GM23248 (cell line): Measurements from ENCODE around the gene FITM1. TPM values are rescaled to one million over a fixed set of nuclear protein-coding genes. Genes with fewer than 3 reads are reported as not detected.
A peak's percentile ranks its signal among the peaks of the same experiment; 100 is the strongest.

Source experiments
- DNase-seq: peaks from one replicate; pipeline ENCODE4 v3.0.0-alpha.2; 2015
- H2AFZ ChIP-seq: fragments of 200-600 bp; sonication (generic); 2 replicates; pipeline ENCODE4 v1.6.1; 2016; ENCODE audit warnings: antibody characterized with exemption
- H3F3A ChIP-seq: fragments of 200-600 bp; sonication (generic); 2 replicates; pipeline ENCODE4 v1.6.1; 2016; ENCODE audit warnings: mild to moderate bottlenecking, antibody characterized with exemption, mixed run types; ENCODE audit not compliant: insufficient read depth
- H3K27ac ChIP-seq: fragments of 200-600 bp; sonication (generic); 2 replicates; pipeline ENCODE4 v1.5.1; 2016; ENCODE audit warnings: mild to moderate bottlenecking
- H3K27me3 ChIP-seq: fragments of 200-600 bp; sonication (generic); replicated peaks from 2 replicates; pipeline ENCODE4 v1.6.1; 2016; ENCODE audit warnings: mild to moderate bottlenecking; ENCODE audit not compliant: insufficient read depth
- H3K36me3 ChIP-seq: fragments of 200-600 bp; sonication (generic); 2 replicates; pipeline ENCODE4 v1.6.1; 2016; ENCODE audit warnings: low read depth, mild to moderate bottlenecking
- H3K4me1 ChIP-seq: fragments of 200-600 bp; sonication (generic); 2 replicates; pipeline ENCODE4 v1.6.1; 2016; ENCODE audit warnings: mild to moderate bottlenecking; ENCODE audit not compliant: insufficient read depth
- H3K4me2 ChIP-seq: fragments of 200-600 bp; sonication (generic); one replicate; pipeline ENCODE4 v1.6.1; 2016; ENCODE audit warnings: mild to moderate bottlenecking; ENCODE audit not compliant: unreplicated experiment
- H3K4me3 ChIP-seq: fragments of 200-600 bp; sonication (generic); 2 replicates; pipeline ENCODE4 v1.5.1; 2016; ENCODE audit warnings: mild to moderate bottlenecking
- H3K79me2 ChIP-seq: fragments of 200-600 bp; sonication (generic); 2 replicates; pipeline ENCODE4 v1.6.1; 2016; ENCODE audit warnings: mild to moderate bottlenecking; ENCODE audit not compliant: insufficient read depth
- H3K9ac ChIP-seq: fragments of 200-600 bp; sonication (generic); 2 replicates; pipeline ENCODE4 v1.6.1; 2016; ENCODE audit warnings: mild to moderate bottlenecking
- H3K9me2 ChIP-seq: fragments of 200-600 bp; sonication (generic); 2 replicates; pipeline ENCODE4 v1.6.1; 2016; ENCODE audit warnings: mixed run types, mild to moderate bottlenecking, moderate library complexity; ENCODE audit not compliant: insufficient read depth
- H3K9me3 ChIP-seq: fragments of 200-600 bp; sonication (generic); one replicate; pipeline ENCODE4 v1.6.1; 2017; ENCODE audit warnings: low read depth
- H4K20me1 ChIP-seq: fragments of 200-600 bp; sonication (generic); 2 replicates; pipeline ENCODE4 v1.6.0; 2016; ENCODE audit not compliant: insufficient read depth
- EZH2 ChIP-seq: fragments of 200-600 bp; sonication (generic); IDR thresholded peaks from 2 replicates; pipeline ENCODE4 v1.6.1; 2018; ENCODE audit warnings: antibody characterized with exemption, mild to moderate bottlenecking; ENCODE audit not compliant: insufficient read depth, poor library complexity, severe bottlenecking
- EZH2phosphoT487 ChIP-seq: fragments of 200-600 bp; sonication (generic); IDR thresholded peaks from 2 replicates; pipeline ENCODE4 v1.6.1; 2018; ENCODE audit warnings: antibody characterized with exemption, moderate library complexity, mild to moderate bottlenecking, low read depth; ENCODE audit not compliant: insufficient read depth
- WGBS, 2 experiments: methylation state at CpG; one replicate each; pipeline ENCODE4 v1.1.6; 2015 to 2017; ENCODE audit warnings: low lambda C conversion rate in 2 of 2, low coverage in 1 of 2; ENCODE audit errors: missing lambda C conversion rate in 2 of 2; 5-methylcytosine and 5-hydroxymethylcytosine counted together
- in situ Hi-C: fragments of 300-500 bp; cut with MboI; formaldehyde crosslinking; loops from 2 replicates; pipeline ENCODE4 v1.15.0; 2020
- polyA plus RNA-seq: library from polyadenylated mRNA; unstranded; fragments of >200 nt; fragmentation: Nextera tagmentation; extraction: Ambion mirVana; gene quantifications from 2 replicates; pipeline ENCODE4 v1.2.1, GENCODE V29; 2016
- total RNA-seq: library from RNA; depleted of rRNA; stranded (reverse); fragments of >200 nt; shearing (Covaris generic); gene quantifications from 2 replicates; pipeline ENCODE4 v1.2.3, GENCODE V29; 2014

FITM1 gene
- total and polyA plus RNA-seq, 2 experiments from 2014 or later, result not detected

- H3K4me1 ChIP-seq, result peaks cover 5% of the 10 kb centered on the region
- H3K27me3 ChIP-seq, result no peaks in the 10 kb centered on the region
- peak overlapping the region; percentile 94 for H3K4me2 ChIP-seq
- no peaks in the 10 kb centered on the region for H4K20me1 ChIP-seq
- peak; percentile 67 for DNase-seq
- no peaks in the 10 kb centered on the region for H3K9me2 ChIP-seq
- H2AFZ ChIP-seq, result peak overlapping the region; percentile 53; the same call in 1 of the 2 replicates
- peak overlapping the region; percentile 67 for H3K27ac ChIP-seq
- WGBS, 2 experiments, result 20 to 21% methylated on average over 8 of the region's 8 CpGs
- no peaks in the 10 kb centered on the region for H3K9me3 ChIP-seq
- TF ChIP-seq EZH2, result no peak
- TF ChIP-seq EZH2phosphoT487, result no peak
- peaks cover 36% of the 10 kb centered on the region for H3K36me3 ChIP-seq
- H3K79me2 ChIP-seq, result peaks cover 30% of the 10 kb centered on the region
- H3K9ac ChIP-seq, result peak overlapping the region; percentile 88
- H3F3A ChIP-seq, result peaks cover 26% of the 10 kb centered on the region
- peak overlapping the region; percentile 92 for H3K4me3 ChIP-seq
- in situ Hi-C loops, result no loop called here
Measured at GRCh38 chr14:24162093-24162492, 31.6 kb downstream of the FITM1 start.

GRCh38 chr14:24164518-24164991, 34.1 kb downstream of the FITM1 start:
- Histone ChIP-seq H3K79me2 (peaks cover 30% of the 10 kb centered on the region), H3K4me3 (no peak overlapping the region), H3K27ac (no peak overlapping the region), H3F3A (peaks cover 20% of the 10 kb centered on the region), H3K9me2 (no peaks in the 10 kb centered on the region), H3K4me1 (peaks cover 5% of the 10 kb centered on the region), H3K9ac (no peak overlapping the region), H4K20me1 (no peaks in the 10 kb centered on the region), H2AFZ (no peak overlapping the region), H3K9me3 (no peaks in the 10 kb centered on the region), H3K27me3 (no peaks in the 10 kb centered on the region), H3K4me2 (no peak overlapping the region), H3K36me3 (peaks cover 43% of the 10 kb centered on the region)
- 95 to 98% methylated on average over 14 of the region's 14 CpGs for WGBS, 2 experiments
- no peak for TF ChIP-seq EZH2phosphoT487
- no peak for TF ChIP-seq EZH2
- in situ Hi-C loops, result no loop called here
- no peak for DNase-seq

- no peak for DNase-seq
- H3K27ac ChIP-seq, result no peak overlapping the region
- no peaks in the 10 kb centered on the region for H3K9me2 ChIP-seq
- no peaks in the 10 kb centered on the region for H3K27me3 ChIP-seq
- H3F3A ChIP-seq, result peaks cover 8% of the 10 kb centered on the region
- peaks cover 5% of the 10 kb centered on the region for H3K4me1 ChIP-seq
- peaks cover 30% of the 10 kb centered on the region for H3K79me2 ChIP-seq
- no peak overlapping the region for H2AFZ ChIP-seq
- TF ChIP-seq EZH2phosphoT487, result no peak
- no peaks in the 10 kb centered on the region for H4K20me1 ChIP-seq
- H3K9ac ChIP-seq, result no peak overlapping the region
- no peaks in the 10 kb centered on the region for H3K9me3 ChIP-seq
- H3K36me3 ChIP-seq, result peaks cover 38% of the 10 kb centered on the region
- no peak overlapping the region for H3K4me2 ChIP-seq
- H3K4me3 ChIP-seq, result no peak overlapping the region
- 94 to 96% methylated on average over 5 of the region's 5 CpGs for WGBS, 2 experiments
- in situ Hi-C loops, result no loop called here
Measured at GRCh38 chr14:24165785-24166184, 35.3 kb downstream of the FITM1 start.

- Histone ChIP-seq H3K27ac (no peak overlapping the region), H3K27me3 (no peaks in the 10 kb centered on the region), H3F3A (no peaks in the 10 kb centered on the region; the same call in 1 of the 2 replicates), H3K9me2 (no peaks in the 10 kb centered on the region), H3K9me3 (no peaks in the 10 kb centered on the region), H3K36me3 (peaks cover 38% of the 10 kb centered on the region), H3K9ac (no peak overlapping the region), H3K4me3 (no peak overlapping the region), H3K4me2 (no peak overlapping the region), H2AFZ (no peak overlapping the region), H3K79me2 (peaks cover 15% of the 10 kb centered on the region), H3K4me1 (peaks cover under 1% of the 10 kb centered on the region; the same call in 1 of the 2 replicates), H4K20me1 (no peaks in the 10 kb centered on the region)
- in situ Hi-C loops, result no loop called here
- DNase-seq, result no peak
- 86 to 88% methylated on average over 3 of the region's 3 CpGs for WGBS, 2 experiments
- no peak for TF ChIP-seq EZH2phosphoT487
- no peak for TF ChIP-seq EZH2
Measured at GRCh38 chr14:24167469-24168114, 37.1 kb downstream of the FITM1 start.
